Lower leg skin (tissue), 4 donors: ENCODE data around the gene NEU1. TPM values are rescaled to one million over a fixed set of nuclear protein-coding genes. Genes with fewer than 3 reads are reported as not detected.

Experiments
- DNase-seq, 2 donors: peaks; one replicate each; pipeline ENCODE4 v3.0.0-alpha.2; 2019; ENCODE audit warnings: low spot score in 2 of 2
- H3K4me3 ChIP-seq: fragments of 200-600 bp; sonication (generic); 2 replicates; pipeline ENCODE4 v1.5.1; 2017; ENCODE audit warnings: mild to moderate bottlenecking, low read depth; ENCODE audit not compliant: poor library complexity, severe bottlenecking
- CTCF ChIP-seq, 3 donors: fragments of 450-650 bp; IDR thresholded peaks; one replicate each; pipeline ENCODE4 v1.5.1; 2016; ENCODE audit warnings: antibody characterized with exemption in 3 of 3, mild to moderate bottlenecking in 3 of 3, moderate library complexity in 2 of 3
- POLR2A ChIP-seq, 2 donors: fragments of 450-650 bp; IDR thresholded peaks; one replicate each; pipeline ENCODE4 v1.6.1; 2016 to 2017; ENCODE audit warnings: antibody characterized with exemption in 2 of 2, mild to moderate bottlenecking in 1 of 2, moderate library complexity in 1 of 2
- WGBS, 2 donors: methylation state at CpG; one replicate each; pipeline ENCODE4 v1.1.5; 2018; 5-methylcytosine and 5-hydroxymethylcytosine counted together
- intact Hi-C: fragments of 100-400 bp; cut with DNase I; formaldehyde crosslinking; loops from one replicate; pipeline ENCODE4 v1.15.0; 2023; ENCODE audit warnings: low total_unique reads
- total RNA-seq, 4 donors: library from RNA; depleted of rRNA; stranded (reverse); fragments of >200 nt; gene quantifications; one replicate each; pipeline ENCODE4 v1.1.0, GENCODE V29; 2016

The NEU1 gene
- total RNA-seq, 4 donors from 2014 or later, result 29.1 to 47.6 (median 39.6) TPM

- no peak overlapping the region for H3K4me3 ChIP-seq
- WGBS, 2 donors, result 53 to 57% methylated on average over 10 of the region's 10 CpGs
- no peak for TF ChIP-seq CTCF (IDR thresholded peaks at IDR 0.05)
- TF ChIP-seq POLR2A (IDR thresholded peaks at IDR 0.05), result no peak
- intact Hi-C loops, result no loop called here
- DNase-seq, result no peak
Observed at GRCh38 chr6:31879901-31880300, 17.3 kb upstream of the NEU1 start.

DNA sequence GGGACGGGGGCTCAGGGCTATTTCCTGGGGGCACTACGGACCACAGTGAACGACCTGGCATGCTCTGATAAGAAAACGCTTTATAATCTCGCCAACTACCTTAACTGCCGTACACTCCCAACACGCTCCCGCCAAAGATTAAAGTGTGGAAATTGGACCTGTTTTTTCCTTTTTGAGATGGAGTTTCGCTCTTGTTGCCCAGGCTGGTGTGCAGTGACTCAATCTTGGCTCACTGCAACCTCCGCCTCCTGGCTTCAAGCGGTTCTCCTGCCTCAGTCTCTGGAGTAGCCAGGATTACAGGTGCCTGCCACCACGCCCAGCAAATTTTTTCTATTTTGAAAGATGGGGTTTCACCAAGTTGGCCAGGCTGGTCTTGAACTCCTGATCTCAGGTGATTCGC is 16.5 kb upstream of the NEU1 start:
- intact Hi-C loops, result no loop called here
- 55 to 70% methylated on average over 13 of the region's 13 CpGs for WGBS, 2 donors
- no peak overlapping the region for H3K4me3 ChIP-seq

GRCh38 chr6:31878726-31879125 is 16.1 kb upstream of the NEU1 start, which contains the start of gene SLC44A4:
TSS of gene SLC44A4 (minus strand) at chr6:31878997. CDS start at chr6:31878980, 17 bp downstream.
- no peak within 1 kb of the TSS for H3K4me3 ChIP-seq
- 54 to 58% methylated on average over 18 of the region's 18 CpGs for WGBS, 2 donors
- TF ChIP-seq POLR2A (IDR thresholded peaks at IDR 0.05) (no peak), CTCF (IDR thresholded peaks at IDR 0.05) (no peak)
- DNase-seq, result no peak
- intact Hi-C loops, result no loop called here

More for the DNA sequence above, 16.5 kb upstream of the NEU1 start:
- TF ChIP-seq POLR2A (IDR thresholded peaks at IDR 0.05), result no peak
- no peak for TF ChIP-seq CTCF (IDR thresholded peaks at IDR 0.05)
- no peak for DNase-seq

- intact Hi-C loops, result no loop called here
- 87% methylated on average over 3 of the region's 3 CpGs for WGBS, 2 donors
- DNase-seq, result no peak
- H3K4me3 ChIP-seq, result no peak overlapping the region
- no peak for TF ChIP-seq CTCF (IDR thresholded peaks at IDR 0.05)
- TF ChIP-seq POLR2A (IDR thresholded peaks at IDR 0.05), result no peak
Observed at GRCh38 chr6:31878222-31878621, 15.6 kb upstream of the NEU1 start.

GRCh38 chr6:31877651-31878161 is 15.1 kb upstream of the NEU1 start:
- TF ChIP-seq POLR2A (IDR thresholded peaks at IDR 0.05) (no peak), CTCF (IDR thresholded peaks at IDR 0.05) (no peak)
- no peak for DNase-seq
- 74 to 95% methylated on average over 8 to 10 of the region's 10 CpGs for WGBS, 2 donors

DNA sequence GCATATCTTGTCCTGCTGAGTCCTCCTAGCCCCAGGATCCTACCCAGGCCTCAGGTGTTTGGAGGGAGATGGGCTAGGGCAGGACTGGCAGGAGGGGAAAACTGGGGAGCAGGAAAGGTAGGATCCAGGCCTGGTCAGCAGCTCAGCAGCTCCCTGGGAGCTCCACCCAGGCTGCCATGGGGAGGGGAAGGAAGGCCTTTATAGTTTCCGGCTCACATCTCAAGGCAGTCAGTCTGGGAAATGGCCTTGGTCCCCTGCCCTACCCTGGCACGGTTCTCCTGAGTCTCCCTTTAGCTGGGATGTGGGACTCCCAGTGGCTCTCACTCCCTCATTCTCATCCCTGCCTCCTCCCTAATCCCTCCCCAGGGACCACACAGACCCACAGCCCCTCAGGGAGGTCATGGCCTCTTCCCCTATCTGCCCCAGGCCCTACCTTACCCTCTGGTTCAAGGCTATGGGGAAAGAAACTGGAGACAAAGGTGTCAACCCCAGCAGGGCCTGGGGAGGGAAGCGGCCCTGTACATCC is 14.6 kb upstream of the NEU1 start:
- no peak overlapping the region for H3K4me3 ChIP-seq
- DNase-seq, result no peak

More at GRCh38 chr6:31877651-31878161, 15.1 kb upstream of the NEU1 start:
- no peak overlapping the region for H3K4me3 ChIP-seq
- intact Hi-C loops, result no loop called here

More for the DNA sequence above, 14.6 kb upstream of the NEU1 start:
- no peak for TF ChIP-seq CTCF (IDR thresholded peaks at IDR 0.05)
- TF ChIP-seq POLR2A (IDR thresholded peaks at IDR 0.05), result no peak
- intact Hi-C loops, result no loop called here
- 64 to 76% methylated on average over 3 of the region's 3 CpGs for WGBS, 2 donors
